SK-N-MC (cell line): ENCODE data around the gene ZNF91.

Experiments
- EZH2 ChIP-seq: fragments of 200-600 bp; sonication (generic); IDR thresholded peaks from one replicate; pipeline ENCODE4 v1.6.1; 2017; ENCODE audit warnings: antibody characterized with exemption
- FOXP2 ChIP-seq: optimal IDR thresholded peaks from 2 replicates; pipeline ENCODE3; 2011; ENCODE audit warnings: mild to moderate bottlenecking, moderate library complexity; ENCODE audit not compliant: insufficient read depth; ENCODE audit errors: extremely low read length, control extremely low read depth
- POLR2AphosphoS5 ChIP-seq: IDR thresholded peaks from 2 replicates; pipeline ENCODE4 v1.6.1; 2012; ENCODE audit warnings: mild to moderate bottlenecking, low read depth, low read length, borderline replicate concordance

GRCh38 chr19:23365222-23365621 lies 30.0 kb downstream of the ZNF91 start:
- TF ChIP-seq EZH2: no peak
- TF ChIP-seq POLR2AphosphoS5: no peak
- TF ChIP-seq FOXP2: no peak
